ENCODE data around the gene NFATC2. TPM values are rescaled to one million over a fixed set of nuclear protein-coding genes. Genes with fewer than 3 reads are reported as not detected.

The NFATC2 gene
- total RNA-seq (1 to 10 TPM; 3.7 to 9.4 (median 5.1) TPM), polyA plus RNA-seq (1 to 10 TPM; 2.2 to 6.7 TPM)
- long read RNA-seq, donor 1, partial matches to known transcripts: 5 of 10 reads
- long read RNA-seq, donor 1, other reads (novel, unspliced or antisense): 5 of 10 reads
- long read RNA-seq, donor 2: 0 reads
- long read RNA-seq, donor 3, partial matches to known transcripts: 2 of 3 reads
- long read RNA-seq, donor 3, other reads (novel, unspliced or antisense): 1 of 3 reads

DNA sequence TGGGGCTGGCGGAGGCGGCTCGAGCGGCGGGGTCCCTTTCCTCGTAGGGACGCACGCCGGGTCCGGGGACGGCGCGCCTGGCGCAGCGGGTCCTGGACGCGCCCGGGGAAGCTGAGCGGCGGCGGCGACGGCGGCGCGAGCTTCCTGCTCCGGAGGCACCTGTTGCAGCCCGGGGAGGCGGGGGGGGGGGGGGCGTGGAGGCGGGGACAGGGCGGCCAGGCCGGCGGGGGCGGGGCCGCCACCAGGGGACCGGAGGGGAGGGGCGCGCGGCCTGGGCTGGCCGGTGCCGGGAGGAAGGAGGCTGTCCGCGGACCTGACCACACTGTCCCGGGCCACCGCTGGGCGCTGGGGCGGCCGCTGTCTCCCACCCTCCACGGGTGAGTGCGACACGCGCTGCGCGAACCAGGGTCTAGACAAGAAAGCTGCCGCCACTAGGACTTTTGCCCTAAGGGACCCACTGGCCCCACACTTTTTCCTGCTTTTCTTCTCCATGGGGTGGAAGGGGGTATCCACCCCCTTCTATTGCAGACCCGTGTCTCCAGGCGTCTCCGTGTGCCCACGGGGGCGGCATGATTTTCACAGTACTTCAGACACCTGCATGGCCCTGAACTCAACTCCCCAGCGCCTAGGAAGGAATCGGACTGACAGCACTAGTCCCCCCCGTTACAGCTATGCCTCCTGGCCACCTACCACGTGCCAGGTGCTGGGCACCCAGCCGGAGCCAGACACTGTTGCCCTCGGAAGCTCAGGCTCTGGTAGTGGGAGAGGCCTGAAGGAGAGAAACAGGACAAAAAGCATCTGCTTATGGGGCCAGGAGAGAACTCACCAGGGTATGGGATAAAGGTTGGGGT lies at the start of gene NFATC2:
Gene NFATC2, minus strand, starts transcription at position 149 of the 851 bp plus-strand sequence. CDS start 220 bp downstream, outside the sequence.
- no peak for TF ChIP-seq EP300 (IDR thresholded peaks at IDR 0.05)
- TF ChIP-seq, protein P1, sequence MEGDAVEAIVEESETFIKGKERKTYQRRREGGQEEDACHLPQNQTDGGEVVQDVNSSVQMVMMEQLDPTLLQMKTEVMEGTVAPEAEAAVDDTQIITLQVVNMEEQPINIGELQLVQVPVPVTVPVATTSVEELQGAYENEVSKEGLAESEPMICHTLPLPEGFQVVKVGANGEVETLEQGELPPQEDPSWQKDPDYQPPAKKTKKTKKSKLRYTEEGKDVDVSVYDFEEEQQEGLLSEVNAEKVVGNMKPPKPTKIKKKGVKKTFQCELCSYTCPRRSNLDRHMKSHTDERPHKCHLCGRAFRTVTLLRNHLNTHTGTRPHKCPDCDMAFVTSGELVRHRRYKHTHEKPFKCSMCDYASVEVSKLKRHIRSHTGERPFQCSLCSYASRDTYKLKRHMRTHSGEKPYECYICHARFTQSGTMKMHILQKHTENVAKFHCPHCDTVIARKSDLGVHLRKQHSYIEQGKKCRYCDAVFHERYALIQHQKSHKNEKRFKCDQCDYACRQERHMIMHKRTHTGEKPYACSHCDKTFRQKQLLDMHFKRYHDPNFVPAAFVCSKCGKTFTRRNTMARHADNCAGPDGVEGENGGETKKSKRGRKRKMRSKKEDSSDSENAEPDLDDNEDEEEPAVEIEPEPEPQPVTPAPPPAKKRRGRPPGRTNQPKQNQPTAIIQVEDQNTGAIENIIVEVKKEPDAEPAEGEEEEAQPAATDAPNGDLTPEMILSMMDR (IDR thresholded peaks at IDR 0.05): no peak
- TF ChIP-seq POLR2A (IDR thresholded peaks at IDR 0.05): no peak
- 10 to 25% (median 12%) methylated on average over 12 to 62 of the region's 67 CpGs for WGBS, 3 donors

DNA sequence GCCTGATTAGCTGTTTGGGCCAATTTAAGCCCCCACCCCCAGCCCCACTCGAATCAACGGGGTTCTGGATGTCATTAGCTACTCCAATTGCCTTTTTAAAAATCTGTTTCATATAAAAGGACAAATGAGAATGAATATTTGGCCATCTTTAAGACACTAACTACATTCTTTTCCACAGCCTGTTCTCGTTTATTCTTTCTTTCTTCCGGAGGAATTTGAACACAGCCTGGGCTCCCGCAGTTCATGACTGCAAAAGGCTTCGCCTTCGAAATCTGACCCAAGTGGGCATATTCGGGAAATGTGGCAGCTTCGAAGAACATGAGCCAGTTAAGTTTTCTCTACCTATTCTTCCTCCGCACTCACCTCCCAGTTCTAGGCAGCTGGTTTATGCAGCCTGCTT lies 49.4 kb upstream of the NFATC2 start:
- no peak for DNase-seq
- Histone ChIP-seq H3K27ac (no peak overlapping the region), H3K4me3 (no peak overlapping the region), H3K4me1 (ENCODE audit: insufficient read depth) (peaks cover 2% of the 10 kb centered on the region), H3K27me3 (no peaks in the 10 kb centered on the region), H3K36me3 (no peaks in the 10 kb centered on the region), H3K9me3 (no peaks in the 10 kb centered on the region)
- intact Hi-C loops (cut with DNase I): loop anchor here (2.0 to 10.0 kb wide), 2 partner anchors 219 to 607 kb away; no protein-coding TSS in a partner anchor
- TF ChIP-seq, protein P1 (IDR thresholded peaks at IDR 0.05): no peak
- 84 to 88% (median 85%) methylated on average over 10 of the region's 10 CpGs for WGBS, 3 donors

More for the DNA sequence above, at the start of gene NFATC2:
- DNase-seq: peak in 4 of 5 donors; percentile 38 to 53 (median 45)
- Histone ChIP-seq H3K4me1 (ENCODE audit: insufficient read depth) (peaks cover 4% of the 10 kb centered on the region), H3K4me3 (peak within 1 kb of the TSS; percentile 23), H3K27ac (peak within 1 kb of the TSS in 1 of 2 donors; percentile 3), H3K27me3 (no peaks in the 10 kb centered on the region), H3K36me3 (no peaks in the 10 kb centered on the region), H3K9me3 (no peaks in the 10 kb centered on the region)
- intact Hi-C loops (cut with DNase I): no loop called here

DNA sequence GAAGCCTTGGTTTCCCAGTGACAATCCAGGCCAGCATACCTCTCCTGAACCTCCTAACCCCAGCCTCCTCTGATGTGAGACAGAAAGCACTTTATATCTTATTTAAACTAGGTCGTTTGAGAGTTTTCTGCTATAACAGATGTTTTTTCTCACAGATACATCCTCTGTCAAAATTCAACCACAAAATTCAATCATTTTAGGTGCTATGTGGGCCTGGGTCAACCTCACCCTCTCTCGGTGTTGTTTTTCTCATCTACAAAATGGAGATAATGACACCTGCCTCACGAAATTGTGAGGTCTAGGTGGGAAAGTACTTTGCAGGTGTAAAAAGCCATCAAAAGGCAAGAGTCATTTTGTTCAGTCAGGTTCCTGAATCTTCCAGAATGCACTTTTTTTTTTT lies 46.2 kb upstream of the NFATC2 start:
- WGBS, 3 donors: 38 to 54% (median 46%) methylated on average over 3 of the region's 3 CpGs
- no peak overlapping the region for H3K27ac ChIP-seq
- no peak for DNase-seq
- no peaks in the 10 kb centered on the region for H3K36me3 ChIP-seq
- TF ChIP-seq, protein P1 (IDR thresholded peaks at IDR 0.05): no peak
- TF ChIP-seq EP300 (IDR thresholded peaks at IDR 0.05): no peak
- no peak for TF ChIP-seq POLR2A (IDR thresholded peaks at IDR 0.05)
- H3K9me3 ChIP-seq: no peaks in the 10 kb centered on the region
- intact Hi-C loops (cut with DNase I): no loop called here
- no peaks in the 10 kb centered on the region for H3K4me1 ChIP-seq (ENCODE audit: insufficient read depth)
- H3K4me3 ChIP-seq: no peak overlapping the region
- no peaks in the 10 kb centered on the region for H3K27me3 ChIP-seq

DNA sequence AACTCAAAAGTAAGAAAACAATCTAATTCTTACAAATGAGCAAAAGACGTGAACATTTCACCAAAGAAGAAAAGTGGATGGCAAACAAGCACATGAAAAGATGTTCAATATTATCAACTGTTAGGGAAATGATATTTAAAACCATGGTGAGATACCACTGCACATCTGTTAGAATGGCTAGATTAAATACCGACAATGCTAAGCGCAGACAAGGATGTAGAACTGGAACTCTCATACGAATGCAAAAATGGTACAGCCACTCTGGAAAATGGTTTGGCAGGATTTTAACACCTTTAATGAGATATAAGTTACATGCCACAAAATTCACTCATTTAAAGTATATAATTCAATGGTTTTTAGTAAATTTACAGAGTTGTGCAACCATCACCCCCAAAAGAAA lies 44.6 kb upstream of the NFATC2 start:
- Histone ChIP-seq H3K9me3 (no peaks in the 10 kb centered on the region), H3K27me3 (no peaks in the 10 kb centered on the region), H3K4me1 (ENCODE audit: insufficient read depth) (no peaks in the 10 kb centered on the region), H3K27ac (no peak overlapping the region), H3K36me3 (no peaks in the 10 kb centered on the region), H3K4me3 (no peak overlapping the region)
- 92 to 96% (median 92%) methylated on average over 4 of the region's 4 CpGs for WGBS, 3 donors
- DNase-seq: no peak
- TF ChIP-seq POLR2A (IDR thresholded peaks at IDR 0.05): no peak
- TF ChIP-seq EP300 (IDR thresholded peaks at IDR 0.05): no peak
- TF ChIP-seq, protein P1 (IDR thresholded peaks at IDR 0.05): no peak
- intact Hi-C loops (cut with DNase I): no loop called here
